HUES48 (cell line): Measurements from ENCODE around the gene S100A11.
A peak's percentile ranks its signal among the peaks of the same experiment; 100 is the strongest.

ENCODE experiments used
- H3K27ac ChIP-seq: one replicate; pipeline ENCODE4 v1.7.0; 2013; ENCODE audit warnings: low read depth, low read length, inconsistent platforms
- H3K27me3 ChIP-seq: 2 replicates; pipeline ENCODE4 v1.6.1; 2013; ENCODE audit warnings: mild to moderate bottlenecking, low read length; ENCODE audit not compliant: control insufficient read depth, insufficient read depth
- H3K36me3 ChIP-seq: 2 replicates; pipeline ENCODE4 v1.6.1; 2013; ENCODE audit warnings: low read length; ENCODE audit not compliant: control insufficient read depth, insufficient read depth
- H3K4me1 ChIP-seq: 2 replicates; pipeline ENCODE4 v1.6.1; 2013; ENCODE audit warnings: mild to moderate bottlenecking, low read length; ENCODE audit not compliant: control insufficient read depth, insufficient read depth
- H3K4me3 ChIP-seq: 2 replicates; pipeline ENCODE4 v1.5.1; 2013; ENCODE audit warnings: mild to moderate bottlenecking, low read depth, low read length
- H3K9ac ChIP-seq: 2 replicates; pipeline ENCODE4 v1.6.1; 2013; ENCODE audit warnings: mild to moderate bottlenecking, low read depth, low read length, moderate library complexity
- H3K9me3 ChIP-seq: 2 replicates; pipeline ENCODE4 v1.6.1; 2013; ENCODE audit warnings: low read length; ENCODE audit not compliant: control insufficient read depth, insufficient read depth

The S100A11 gene

GRCh38 chr1:151991663-151992302 lies 45.0 kb downstream of the S100A11 start:
- Histone ChIP-seq H3K27ac (peak overlapping the region; percentile 84), H3K4me1 (peaks cover 62% of the 10 kb centered on the region), H3K4me3 (peak overlapping the region; percentile 89), H3K9me3 (no peaks in the 10 kb centered on the region), H3K36me3 (no peaks in the 10 kb centered on the region), H3K9ac (peak overlapping the region; percentile 16), H3K27me3 (peaks cover 17% of the 10 kb centered on the region)

DNA sequence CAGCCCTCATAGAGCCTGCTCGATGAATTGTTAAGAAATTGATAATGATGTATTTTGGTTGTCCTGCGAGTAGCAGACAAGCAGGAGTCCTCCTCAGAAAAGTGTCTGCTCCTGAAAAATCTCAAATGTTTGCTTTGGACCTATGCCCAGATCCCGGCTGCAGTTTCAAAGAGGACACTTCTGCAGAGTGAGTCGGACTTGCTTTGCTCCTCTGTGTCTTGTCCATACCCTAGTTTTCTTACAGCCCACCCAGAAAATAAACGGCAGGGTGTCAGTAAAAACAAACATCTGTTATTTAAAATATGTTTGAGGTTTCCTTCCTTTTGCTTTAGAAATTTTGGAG lies 46.0 kb downstream of the S100A11 start:
- Histone ChIP-seq H3K27me3 (peaks cover 17% of the 10 kb centered on the region), H3K9me3 (no peaks in the 10 kb centered on the region), H3K9ac (no peak overlapping the region), H3K4me1 (peaks cover 71% of the 10 kb centered on the region), H3K4me3 (0 out of 2 replicates have a peak overlapping the region, but pooled peaks have one; percentile 5), H3K36me3 (peaks cover 3% of the 10 kb centered on the region), H3K27ac (no peak overlapping the region)

DNA sequence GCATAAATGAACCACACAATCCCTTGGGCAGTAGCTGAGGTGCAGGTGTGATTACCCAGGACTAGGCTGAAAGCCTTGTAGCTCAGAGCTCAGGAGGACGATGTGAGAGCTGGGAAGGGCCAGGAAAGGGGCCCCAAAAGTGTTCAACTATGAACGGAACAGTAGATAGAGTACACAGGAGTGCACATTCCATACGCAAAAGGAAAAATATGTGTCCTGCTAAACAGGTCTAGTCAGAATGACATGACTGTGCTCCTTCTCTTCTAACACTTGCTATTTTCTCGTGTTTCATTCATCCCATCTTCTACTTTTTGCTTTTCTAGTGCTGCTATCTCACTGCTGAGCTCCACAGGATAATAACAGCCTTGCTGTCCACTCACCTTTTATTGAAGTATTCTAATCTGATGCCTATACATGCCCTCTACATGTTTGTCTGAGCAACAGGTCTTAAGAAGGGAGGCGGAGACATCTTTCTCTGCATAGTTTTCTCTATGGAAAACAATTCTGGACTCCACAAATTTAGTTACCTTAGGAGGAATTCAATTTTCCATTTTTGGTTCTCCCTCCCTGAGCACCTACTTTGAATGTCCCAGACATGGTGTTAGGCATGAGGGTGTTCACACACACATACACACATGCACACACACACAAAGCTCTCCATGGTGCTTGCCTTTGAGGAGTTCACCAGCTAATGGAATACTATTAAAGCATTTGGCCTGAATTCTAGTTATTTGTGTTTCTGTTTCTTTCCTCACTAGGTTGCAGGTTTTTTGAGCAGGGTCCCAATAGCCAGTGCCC lies 46.5 kb downstream of the S100A11 start:
- peaks cover 17% of the 10 kb centered on the region for H3K27me3 ChIP-seq
- H3K27ac ChIP-seq, result no peak overlapping the region
- H3K36me3 ChIP-seq, result peaks cover 9% of the 10 kb centered on the region
- H3K4me1 ChIP-seq, result peaks cover 68% of the 10 kb centered on the region
- H3K4me3 ChIP-seq, result 0 out of 2 replicates have a peak overlapping the region, but pooled peaks have one; percentile 5
- no peak overlapping the region for H3K9ac ChIP-seq
- no peaks in the 10 kb centered on the region for H3K9me3 ChIP-seq

- Histone ChIP-seq H3K4me1 (peaks cover 60% of the 10 kb centered on the region), H3K36me3 (peaks cover 18% of the 10 kb centered on the region), H3K27ac (peak overlapping the region; percentile 34), H3K9ac (no peak overlapping the region), H3K27me3 (peaks cover 17% of the 10 kb centered on the region), H3K4me3 (no peak overlapping the region), H3K9me3 (no peaks in the 10 kb centered on the region; the same call in 1 of the 2 replicates)
These were observed 47.5 kb downstream of the S100A11 start for GRCh38 chr1:151989211-151989862.

GRCh38 chr1:151988405-151988923 lies 48.3 kb downstream of the S100A11 start:
- H3K4me1 ChIP-seq, result peaks cover 57% of the 10 kb centered on the region
- H3K9me3 ChIP-seq, result no peaks in the 10 kb centered on the region; the same call in 1 of the 2 replicates
- peak overlapping the region; percentile 57 for H3K27ac ChIP-seq
- peaks cover 26% of the 10 kb centered on the region for H3K36me3 ChIP-seq
- H3K27me3 ChIP-seq, result peaks cover 16% of the 10 kb centered on the region
- no peak overlapping the region for H3K4me3 ChIP-seq
- H3K9ac ChIP-seq, result no peak overlapping the region

DNA sequence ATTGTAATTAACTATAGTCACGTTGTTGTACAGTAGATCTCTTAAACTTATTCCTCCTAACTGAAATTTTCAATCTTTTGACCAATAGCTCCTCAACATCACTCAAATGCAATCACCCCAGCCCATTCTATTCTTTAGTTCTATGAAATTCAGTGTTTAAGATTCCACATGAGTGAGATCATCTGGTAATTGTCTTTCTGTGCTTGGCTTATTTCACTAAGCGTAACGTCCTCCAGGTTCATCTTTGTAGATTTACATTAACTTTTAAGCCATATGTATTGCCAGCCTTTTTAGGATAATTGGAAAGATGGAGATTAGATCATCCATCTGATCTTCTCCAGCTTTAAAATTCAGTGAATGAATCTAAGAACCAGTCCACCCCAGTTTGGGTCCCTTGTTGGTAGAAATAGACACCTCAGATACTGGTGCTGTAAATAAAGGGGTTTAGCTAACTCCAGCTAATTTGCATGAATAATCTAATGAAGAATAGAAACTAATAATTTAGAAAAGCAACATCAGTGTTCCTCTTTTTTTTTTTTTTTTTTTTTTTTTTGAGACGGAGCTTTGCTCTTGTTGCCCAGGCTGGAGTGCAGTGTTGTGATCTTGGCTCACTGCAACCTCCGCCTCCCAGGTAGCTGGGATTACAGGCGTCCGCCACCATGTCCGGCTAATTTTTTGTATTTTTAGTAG lies 50.2 kb downstream of the S100A11 start:
- Histone ChIP-seq H3K9me3 (no peaks in the 10 kb centered on the region; the same call in 1 of the 2 replicates), H3K4me3 (no peak overlapping the region), H3K9ac (no peak overlapping the region), H3K27ac (no peak overlapping the region), H3K36me3 (peaks cover 40% of the 10 kb centered on the region), H3K4me1 (peaks cover 45% of the 10 kb centered on the region), H3K27me3 (peaks cover 2% of the 10 kb centered on the region)

GRCh38 chr1:151985768-151986167 lies 51.0 kb downstream of the S100A11 start:
- no peak overlapping the region for H3K9ac ChIP-seq
- peaks cover 37% of the 10 kb centered on the region for H3K4me1 ChIP-seq

DNA sequence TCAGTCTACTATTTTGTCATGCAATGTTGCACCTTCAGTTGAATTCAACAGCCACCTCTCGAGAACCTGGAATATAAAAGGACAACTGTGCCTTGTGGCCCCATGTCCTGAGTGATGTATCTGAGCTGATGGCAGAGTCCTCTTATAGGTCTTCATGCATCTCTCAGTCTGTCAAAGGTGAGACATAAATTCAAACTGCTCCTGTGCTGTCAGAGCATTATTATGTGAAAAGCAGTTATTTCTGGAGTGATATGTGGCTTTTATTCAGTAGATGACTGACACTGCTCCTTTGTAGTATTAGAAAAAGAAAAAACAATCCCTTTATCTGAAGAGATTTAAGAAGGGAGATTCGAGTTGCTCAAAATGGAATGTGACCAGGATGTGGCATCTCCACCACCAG lies 51.5 kb downstream of the S100A11 start:
- H3K27ac ChIP-seq, result no peak overlapping the region
- H3K36me3 ChIP-seq, result peaks cover 43% of the 10 kb centered on the region
- peaks cover 32% of the 10 kb centered on the region for H3K4me1 ChIP-seq

More at GRCh38 chr1:151985768-151986167, 51.0 kb downstream of the S100A11 start:
- no peaks in the 10 kb centered on the region; the same call in 1 of the 2 replicates for H3K9me3 ChIP-seq
- H3K36me3 ChIP-seq, result peaks cover 41% of the 10 kb centered on the region
- no peak overlapping the region for H3K27ac ChIP-seq
- H3K27me3 ChIP-seq, result no peaks in the 10 kb centered on the region
- H3K4me3 ChIP-seq, result no peak overlapping the region

DNA sequence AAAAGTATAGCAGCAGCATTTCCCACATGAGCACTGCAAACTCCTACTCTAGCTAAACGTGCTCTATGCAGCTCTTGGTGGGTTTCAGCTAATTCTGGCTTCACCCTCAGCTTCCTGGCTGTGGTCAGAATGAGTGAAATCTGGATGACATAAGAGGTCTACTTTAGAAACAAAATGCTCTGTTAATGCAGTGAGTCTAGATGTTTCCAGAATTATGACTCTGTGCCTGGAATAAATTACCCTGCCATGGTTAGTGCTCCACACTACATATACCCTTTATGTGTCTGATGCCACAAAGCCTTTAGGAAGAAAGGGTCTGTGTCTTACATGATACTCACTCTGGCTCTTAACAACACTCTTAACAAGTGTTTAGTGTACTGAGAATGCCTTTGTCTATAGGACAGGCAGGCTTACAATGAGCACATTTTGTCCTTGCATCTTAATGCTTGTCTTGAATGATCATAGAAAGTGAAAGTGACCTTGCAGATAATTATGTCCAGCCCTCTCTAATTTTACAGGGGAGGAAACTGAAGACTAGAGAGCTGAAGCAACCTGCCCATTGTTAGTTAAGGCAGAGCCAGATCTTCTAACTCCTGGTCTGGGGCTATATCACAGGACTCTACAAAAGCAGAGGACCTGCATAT lies 52.4 kb downstream of the S100A11 start:
- Histone ChIP-seq H3K9me3 (no peaks in the 10 kb centered on the region; the same call in 1 of the 2 replicates), H3K27me3 (no peaks in the 10 kb centered on the region), H3K27ac (no peak overlapping the region), H3K4me3 (no peak overlapping the region), H3K9ac (no peak overlapping the region), H3K4me1 (peaks cover 23% of the 10 kb centered on the region), H3K36me3 (peaks cover 43% of the 10 kb centered on the region)

More for the DNA sequence above, 51.5 kb downstream of the S100A11 start:
- H3K9me3 ChIP-seq, result no peaks in the 10 kb centered on the region; the same call in 1 of the 2 replicates
- H3K9ac ChIP-seq, result no peak overlapping the region
- no peaks in the 10 kb centered on the region for H3K27me3 ChIP-seq
- H3K4me3 ChIP-seq, result no peak overlapping the region
